WTC11 (cell line): ENCODE results near the gene RELL1. TPM values are rescaled to one million over a fixed set of nuclear protein-coding genes. Genes with fewer than 3 reads are reported as not detected.

Experiments
- ATAC-seq: fragments of 200-7000 bp; cut with Tn5 transposase; 2 replicates; pipeline ENCODE4 v1.10.0; 2021; ENCODE audit warnings: mild to moderate bottlenecking, moderate library complexity
- CTCF ChIA-PET: fragments of 300-600 bp; sonication (Branson Sonifier 250); formaldehyde crosslinking; loops from one replicate; lab custom pipeline; 2021; ENCODE audit warnings: antibody characterized with exemption; lab: Charles Lee
- POLR2A ChIA-PET: fragments of 350-600 bp; sonication (Branson Sonifier 250); formaldehyde crosslinking; loops from one replicate; lab custom pipeline; 2021; ENCODE audit warnings: antibody characterized with exemption; lab: Charles Lee
- DNase-seq: peaks from one replicate; pipeline ENCODE4 v3.0.0; 2021; ENCODE audit warnings: low spot score
- H3K27ac Mint-ChIP-seq: 2 replicates; pipeline ENCODE4 v1.8.0; 2021; ENCODE audit warnings: mixed read lengths
- H3K27me3 Mint-ChIP-seq: 2 replicates; pipeline ENCODE4 v1.8.0; 2021; ENCODE audit warnings: low read depth, mild to moderate bottlenecking, moderate library complexity, mixed read lengths
- H3K36me3 Mint-ChIP-seq: 2 replicates; pipeline ENCODE4 v1.8.0; 2021; ENCODE audit warnings: mixed read lengths
- H3K4me1 Mint-ChIP-seq: 2 replicates; pipeline ENCODE4 v1.8.0; 2022; ENCODE audit warnings: mixed read lengths
- H3K4me3 Mint-ChIP-seq: 2 replicates; pipeline ENCODE4 v1.8.0; 2021; ENCODE audit warnings: mild to moderate bottlenecking, moderate library complexity, mixed read lengths
- H3K9me3 Mint-ChIP-seq: 2 replicates; pipeline ENCODE4 v1.8.0; 2021; ENCODE audit warnings: mixed read lengths
- ATF1 ChIP-seq: sonication (generic); formaldehyde crosslinking; IDR thresholded peaks from 2 replicates; pipeline ENCODE4 v1.8.1; 2023; ENCODE audit warnings: mild to moderate bottlenecking, moderate library complexity, missing genetic modification reagents
- CBFB ChIP-seq: sonication (generic); formaldehyde crosslinking; IDR thresholded peaks from 2 replicates; pipeline ENCODE4 v1.8.1; 2022; ENCODE audit warnings: mild to moderate bottlenecking, low read depth, missing genetic modification reagents
- CDX4 ChIP-seq: fragments of 250-450 bp; sonication (Bioruptor Pico); IDR thresholded peaks from 2 replicates; pipeline ENCODE4 v1.9.0; 2021; ENCODE audit warnings: moderate library complexity, mild to moderate bottlenecking, inconsistent platforms, borderline replicate concordance
- CTCF ChIP-seq: fragments of 200-600 bp; IDR thresholded peaks from 2 replicates; pipeline ENCODE4 v1.8.0; 2022; ENCODE audit warnings: antibody characterized with exemption
- E2F4 ChIP-seq: sonication (generic); formaldehyde crosslinking; IDR thresholded peaks from 2 replicates; pipeline ENCODE4 v1.8.1; 2022; ENCODE audit warnings: low read depth, mild to moderate bottlenecking, moderate library complexity, missing genetic modification reagents, borderline replicate concordance
- ELF4 ChIP-seq: sonication (generic); formaldehyde crosslinking; IDR thresholded peaks from 2 replicates; pipeline ENCODE4 v1.8.1; 2022; ENCODE audit warnings: low read depth, mild to moderate bottlenecking, moderate library complexity, missing genetic modification reagents
- ETV6 ChIP-seq: sonication (generic); formaldehyde crosslinking; IDR thresholded peaks from 2 replicates; pipeline ENCODE4 v1.8.1; 2022; ENCODE audit warnings: mild to moderate bottlenecking, missing genetic modification reagents
- GRHL2 ChIP-seq: fragments of 250-450 bp; sonication (Bioruptor Pico); IDR thresholded peaks from 2 replicates; pipeline ENCODE4 v1.8.0; 2022; ENCODE audit warnings: mild to moderate bottlenecking, moderate library complexity; ENCODE audit not compliant: insufficient replicate concordance, severe bottlenecking
- HMGA2 ChIP-seq: fragments of 250-450 bp; sonication (Bioruptor Pico); IDR thresholded peaks from 2 replicates; pipeline ENCODE4 v1.4.0; 2021; ENCODE audit warnings: mild to moderate bottlenecking, moderate library complexity
- NFATC4 ChIP-seq: fragments of 250-450 bp; sonication (Bioruptor Pico); IDR thresholded peaks from 2 replicates; pipeline ENCODE4 v1.9.0; 2021; ENCODE audit warnings: mild to moderate bottlenecking
- NFE2L1 ChIP-seq: sonication (generic); formaldehyde crosslinking; IDR thresholded peaks from 2 replicates; pipeline ENCODE4 v1.8.1; 2023; ENCODE audit warnings: missing genetic modification reagents
- NFYB ChIP-seq: sonication (generic); formaldehyde crosslinking; conservative IDR thresholded peaks from 2 replicates; pipeline ENCODE4 v1.8.0; 2022; ENCODE audit warnings: low read depth, missing genetic modification reagents
- SOX15 ChIP-seq: fragments of 250-450 bp; sonication (Bioruptor Pico); IDR thresholded peaks from 2 replicates; pipeline ENCODE4 v1.9.0; 2021; ENCODE audit warnings: mild to moderate bottlenecking
- STAT6 ChIP-seq: sonication (generic); formaldehyde crosslinking; conservative IDR thresholded peaks from 2 replicates; pipeline ENCODE4 v1.8.1; 2023; ENCODE audit warnings: mild to moderate bottlenecking, low read depth, missing genetic modification reagents, moderate library complexity
- TCF7 ChIP-seq: sonication (generic); formaldehyde crosslinking; IDR thresholded peaks from 2 replicates; pipeline ENCODE4 v1.8.0; 2022; ENCODE audit warnings: mild to moderate bottlenecking, low read depth, missing genetic modification reagents, moderate library complexity
- TEAD1 ChIP-seq: sonication (generic); formaldehyde crosslinking; IDR thresholded peaks from 2 replicates; pipeline ENCODE4 v1.8.0; 2022; ENCODE audit warnings: mild to moderate bottlenecking, missing genetic modification reagents
- ZNF121 ChIP-seq: sonication (generic); formaldehyde crosslinking; IDR thresholded peaks from 2 replicates; pipeline ENCODE4 v1.8.0; 2023; ENCODE audit warnings: missing genetic modification reagents
- ZNF396 ChIP-seq: fragments of 250-450 bp; sonication (Bioruptor Pico); IDR thresholded peaks from 2 replicates; pipeline ENCODE4 v1.8.0; 2021; ENCODE audit warnings: mild to moderate bottlenecking, moderate library complexity, borderline replicate concordance
- ZNF416 ChIP-seq: fragments of 250-450 bp; sonication (Bioruptor Pico); IDR thresholded peaks from 2 replicates; pipeline ENCODE4 v1.9.0; 2021; ENCODE audit warnings: mild to moderate bottlenecking, inconsistent platforms
- total RNA-seq: library from RNA; stranded (reverse); gene quantifications from 3 replicates; pipeline ENCODE4 v1.2.3, GENCODE V29; 2021
- TF ChIP-seq, protein P1 (sequence below): sonication (generic); formaldehyde crosslinking; IDR thresholded peaks from 2 replicates; pipeline ENCODE4 v1.8.1; 2023; ENCODE audit warnings: mild to moderate bottlenecking, missing genetic modification reagents
- TF ChIP-seq, protein P2 (sequence below): fragments of 250-450 bp; sonication (Bioruptor Pico); IDR thresholded peaks from 2 replicates; pipeline ENCODE4 v1.9.0; 2021; ENCODE audit warnings: mild to moderate bottlenecking
- TF ChIP-seq, protein P3 (sequence below): sonication (generic); formaldehyde crosslinking; IDR thresholded peaks from 2 replicates; pipeline ENCODE4 v1.8.1; 2023; ENCODE audit warnings: mild to moderate bottlenecking, missing genetic modification reagents, moderate library complexity
- TF ChIP-seq, protein P4 (sequence below): sonication (generic); formaldehyde crosslinking; IDR thresholded peaks from 2 replicates; pipeline ENCODE4 v1.8.1; 2022; ENCODE audit warnings: low read depth, missing genetic modification reagents, borderline replicate concordance

RELL1 gene
- total RNA-seq, 1 experiment from 2014 or later, result 14.4 TPM

- TF ChIP-seq STAT6 (CRISPR knock-in tag) (no peak), CDX4 (CRISPR knock-in tag) (no peak), HMGA2 (no peak), NFATC4 (CRISPR knock-in tag) (no peak), ELF4 (CRISPR knock-in tag) (no peak)
- TF ChIP-seq, protein P1, sequence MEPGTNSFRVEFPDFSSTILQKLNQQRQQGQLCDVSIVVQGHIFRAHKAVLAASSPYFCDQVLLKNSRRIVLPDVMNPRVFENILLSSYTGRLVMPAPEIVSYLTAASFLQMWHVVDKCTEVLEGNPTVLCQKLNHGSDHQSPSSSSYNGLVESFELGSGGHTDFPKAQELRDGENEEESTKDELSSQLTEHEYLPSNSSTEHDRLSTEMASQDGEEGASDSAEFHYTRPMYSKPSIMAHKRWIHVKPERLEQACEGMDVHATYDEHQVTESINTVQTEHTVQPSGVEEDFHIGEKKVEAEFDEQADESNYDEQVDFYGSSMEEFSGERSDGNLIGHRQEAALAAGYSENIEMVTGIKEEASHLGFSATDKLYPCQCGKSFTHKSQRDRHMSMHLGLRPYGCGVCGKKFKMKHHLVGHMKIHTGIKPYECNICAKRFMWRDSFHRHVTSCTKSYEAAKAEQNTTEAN, result no peak
- TF ChIP-seq, protein P2, sequence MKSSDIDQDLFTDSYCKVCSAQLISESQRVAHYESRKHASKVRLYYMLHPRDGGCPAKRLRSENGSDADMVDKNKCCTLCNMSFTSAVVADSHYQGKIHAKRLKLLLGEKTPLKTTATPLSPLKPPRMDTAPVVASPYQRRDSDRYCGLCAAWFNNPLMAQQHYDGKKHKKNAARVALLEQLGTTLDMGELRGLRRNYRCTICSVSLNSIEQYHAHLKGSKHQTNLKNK, result no peak
- TF ChIP-seq, protein P3, sequence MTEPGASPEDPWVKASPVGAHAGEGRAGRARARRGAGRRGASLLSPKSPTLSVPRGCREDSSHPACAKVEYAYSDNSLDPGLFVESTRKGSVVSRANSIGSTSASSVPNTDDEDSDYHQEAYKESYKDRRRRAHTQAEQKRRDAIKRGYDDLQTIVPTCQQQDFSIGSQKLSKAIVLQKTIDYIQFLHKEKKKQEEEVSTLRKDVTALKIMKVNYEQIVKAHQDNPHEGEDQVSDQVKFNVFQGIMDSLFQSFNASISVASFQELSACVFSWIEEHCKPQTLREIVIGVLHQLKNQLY (CRISPR knock-in tag), result no peak
Measured at GRCh38 chr4:37680089-37680488, 6.1 kb downstream of the RELL1 start (continued).

GRCh38 chr4:37679301-37679700, 6.9 kb downstream of the RELL1 start:
- peaks cover 7% of the 10 kb centered on the region; the same call in 1 of the 2 replicates for H3K36me3 Mint-ChIP-seq
- H3K9me3 Mint-ChIP-seq, result no peaks in the 10 kb centered on the region
- POLR2A ChIA-PET, result no interaction called here
- H3K27me3 Mint-ChIP-seq, result peaks cover 2% of the 10 kb centered on the region; the same call in 1 of the 2 replicates
- H3K4me3 Mint-ChIP-seq, result no peak overlapping the region
- no peak overlapping the region for H3K27ac Mint-ChIP-seq
- no peak for ATAC-seq
- TF ChIP-seq E2F4 (CRISPR knock-in tag) (no peak), ATF1 (no peak), ZNF396 (CRISPR knock-in tag) (no peak), ETV6 (CRISPR knock-in tag) (no peak), TCF7 (CRISPR knock-in tag) (no peak), ZNF416 (CRISPR knock-in tag) (no peak), CTCF (no peak), SOX15 (CRISPR knock-in tag) (no peak), GRHL2 (CRISPR knock-in tag) (no peak), STAT6 (CRISPR knock-in tag) (no peak), NFYB (CRISPR knock-in tag) (no peak), ZNF121 (CRISPR knock-in tag) (no peak), CBFB (no peak), NFE2L1 (CRISPR knock-in tag) (no peak), TEAD1 (no peak)
- TF ChIP-seq, protein P4, sequence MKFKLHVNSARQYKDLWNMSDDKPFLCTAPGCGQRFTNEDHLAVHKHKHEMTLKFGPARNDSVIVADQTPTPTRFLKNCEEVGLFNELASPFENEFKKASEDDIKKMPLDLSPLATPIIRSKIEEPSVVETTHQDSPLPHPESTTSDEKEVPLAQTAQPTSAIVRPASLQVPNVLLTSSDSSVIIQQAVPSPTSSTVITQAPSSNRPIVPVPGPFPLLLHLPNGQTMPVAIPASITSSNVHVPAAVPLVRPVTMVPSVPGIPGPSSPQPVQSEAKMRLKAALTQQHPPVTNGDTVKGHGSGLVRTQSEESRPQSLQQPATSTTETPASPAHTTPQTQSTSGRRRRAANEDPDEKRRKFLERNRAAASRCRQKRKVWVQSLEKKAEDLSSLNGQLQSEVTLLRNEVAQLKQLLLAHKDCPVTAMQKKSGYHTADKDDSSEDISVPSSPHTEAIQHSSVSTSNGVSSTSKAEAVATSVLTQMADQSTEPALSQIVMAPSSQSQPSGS (CRISPR knock-in tag), result no peak
- H3K4me1 Mint-ChIP-seq, result peaks cover 12% of the 10 kb centered on the region; the same call in 1 of the 2 replicates
- CTCF ChIA-PET, result no interaction called here
- DNase-seq, result no peak
